ENCODE data around the gene CST6. TPM values are rescaled to one million over a fixed set of nuclear protein-coding genes. Genes with fewer than 3 reads are reported as not detected.

Gene CST6
- total and polyA plus RNA-seq, 2 of the 13 experiments (the other 11 are each of a cell fraction or from before 2014, with no cell fraction given): not detected

DNA sequence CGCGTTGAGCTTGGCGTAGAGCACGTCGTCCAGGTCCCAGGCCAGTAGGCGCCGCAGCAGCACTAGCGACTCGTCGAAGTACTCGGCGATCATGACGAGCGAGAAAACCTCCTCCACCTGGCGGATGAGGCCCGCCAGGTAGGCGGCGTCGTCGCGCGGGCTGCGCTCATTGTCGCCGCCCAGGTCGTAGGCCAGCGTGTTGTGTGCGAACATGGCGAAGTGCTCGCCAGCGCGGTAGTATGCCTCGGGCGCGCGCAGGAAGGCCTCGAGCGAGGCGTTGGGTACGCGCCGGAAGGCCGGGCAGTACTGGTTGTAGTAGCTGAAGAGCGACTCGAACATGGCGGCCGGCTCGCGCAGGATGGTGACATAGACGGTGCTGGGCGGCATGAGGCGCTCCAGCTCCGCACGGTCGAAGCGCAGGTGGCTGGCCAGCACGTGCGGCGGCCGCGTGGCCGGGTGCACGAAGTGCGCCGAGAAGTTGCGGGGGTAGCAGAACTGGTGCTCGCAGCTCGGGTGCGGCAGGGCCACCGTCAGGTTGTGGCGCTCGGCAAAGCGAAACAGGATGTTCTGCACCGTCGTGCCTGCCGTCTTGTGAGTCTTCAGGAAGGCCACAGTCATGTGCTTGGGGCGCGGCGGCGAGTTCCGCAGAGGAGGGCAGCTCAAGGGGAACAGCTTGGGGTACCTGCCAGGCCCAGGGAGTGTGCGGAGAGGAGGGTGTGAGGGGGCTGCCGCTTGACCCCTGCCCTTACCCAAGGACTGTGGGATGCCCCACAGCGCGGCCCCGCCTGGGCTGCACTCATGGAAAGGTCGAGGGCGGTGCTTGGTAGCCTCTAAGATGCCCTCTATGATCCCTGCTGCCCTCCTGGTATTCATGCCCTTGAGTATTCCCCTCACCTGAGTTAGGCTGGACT is 31.4 kb downstream of the CST6 start:
- BruUV-seq (replicated peaks): no TSS peak
- Histone ChIP-seq H3K4me1 (ENCODE audit: insufficient read depth, low read length) (peaks cover 30% of the 10 kb centered on the region), H3K9ac (ENCODE audit: insufficient read depth, low read depth, low read length) (no peak overlapping the region), H3K79me2 (ENCODE audit: insufficient read depth, low read length) (no peaks in the 10 kb centered on the region), H3K36me3 (replicated peaks in 1 of 2; ENCODE audit: control insufficient read depth in 1 of 2, insufficient read depth in 2 of 2, low read length in 2 of 2) (no peaks in the 10 kb centered on the region), H3K4me2 (ENCODE audit: low read depth, low read length) (no peak overlapping the region), H4K20me1 (ENCODE audit: insufficient read depth, low read length) (no peaks in the 10 kb centered on the region), H3K27ac (ENCODE audit: extremely low read length, insufficient read depth, low read length) (no peak overlapping the region), H3K9me3 (ENCODE audit: low read length) (no peaks in the 10 kb centered on the region), H2AFZ (ENCODE audit: low read length) (no peak overlapping the region), H3K4me3 (replicated peaks in 1 of 3; ENCODE audit: insufficient read depth in 1 of 3, low read depth in 2 of 3, low read length in 3 of 3) (no peak overlapping the region), H3K27me3 (ENCODE audit: control insufficient read depth in 1 of 2, insufficient read depth in 2 of 2, low read length in 2 of 2) (peaks cover 6 to 37% of the 10 kb centered on the region in 2 experiments; a peak in 4 of 5 replicates)
- 89% methylated on average over 83 of the region's 88 CpGs for WGBS (ENCODE audit: low lambda C conversion rate)
- intact Hi-C loops (cut with micrococcal nuclease; ENCODE audit: unreplicated experiment) (no loop called here), in situ Hi-C loops (cut with HindIII; ENCODE audit: extremely low pct_ligation_motif_present, low pct_unique_long_range_greater_than_20kb) (no loop called here)
- no peak for DNase-seq (ENCODE audit: low spot score)
- CTCF ChIA-PET (ENCODE audit: low intra/inter-chr PET ratio, low total read pairs): no interaction called here
- no peak for ATAC-seq
- POLR2A ChIA-PET: no interaction called here
- FAIRE-seq: no peak
- TF ChIP-seq DR1 (CRISPR knock-in tag; IDR thresholded peaks at IDR 0.05) (no peak), ZNF142 (CRISPR knock-in tag; IDR thresholded peaks at IDR 0.05) (no peak), ZNF644 (CRISPR knock-in tag; IDR thresholded peaks at IDR 0.05; ENCODE audit: low read depth) (no peak), MTF1 (CRISPR knock-in tag; IDR thresholded peaks at IDR 0.05) (no peak), SALL2 (CRISPR knock-in tag; IDR thresholded peaks at IDR 0.05) (no peak), ZSCAN21 (CRISPR knock-in tag; IDR thresholded peaks at IDR 0.05; ENCODE audit: borderline replicate concordance) (no peak), CBX5 (CRISPR knock-in tag; IDR thresholded peaks at IDR 0.05; ENCODE audit: borderline replicate concordance) (no peak)
- TF ChIP-seq, protein P1, sequence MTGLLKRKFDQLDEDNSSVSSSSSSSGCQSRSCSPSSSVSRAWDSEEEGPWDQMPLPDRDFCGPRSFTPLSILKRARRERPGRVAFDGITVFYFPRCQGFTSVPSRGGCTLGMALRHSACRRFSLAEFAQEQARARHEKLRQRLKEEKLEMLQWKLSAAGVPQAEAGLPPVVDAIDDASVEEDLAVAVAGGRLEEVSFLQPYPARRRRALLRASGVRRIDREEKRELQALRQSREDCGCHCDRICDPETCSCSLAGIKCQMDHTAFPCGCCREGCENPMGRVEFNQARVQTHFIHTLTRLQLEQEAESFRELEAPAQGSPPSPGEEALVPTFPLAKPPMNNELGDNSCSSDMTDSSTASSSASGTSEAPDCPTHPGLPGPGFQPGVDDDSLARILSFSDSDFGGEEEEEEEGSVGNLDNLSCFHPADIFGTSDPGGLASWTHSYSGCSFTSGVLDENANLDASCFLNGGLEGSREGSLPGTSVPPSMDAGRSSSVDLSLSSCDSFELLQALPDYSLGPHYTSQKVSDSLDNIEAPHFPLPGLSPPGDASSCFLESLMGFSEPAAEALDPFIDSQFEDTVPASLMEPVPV (CRISPR knock-in tag; IDR thresholded peaks at IDR 0.05): no peak
- TF ChIP-seq, protein P2, sequence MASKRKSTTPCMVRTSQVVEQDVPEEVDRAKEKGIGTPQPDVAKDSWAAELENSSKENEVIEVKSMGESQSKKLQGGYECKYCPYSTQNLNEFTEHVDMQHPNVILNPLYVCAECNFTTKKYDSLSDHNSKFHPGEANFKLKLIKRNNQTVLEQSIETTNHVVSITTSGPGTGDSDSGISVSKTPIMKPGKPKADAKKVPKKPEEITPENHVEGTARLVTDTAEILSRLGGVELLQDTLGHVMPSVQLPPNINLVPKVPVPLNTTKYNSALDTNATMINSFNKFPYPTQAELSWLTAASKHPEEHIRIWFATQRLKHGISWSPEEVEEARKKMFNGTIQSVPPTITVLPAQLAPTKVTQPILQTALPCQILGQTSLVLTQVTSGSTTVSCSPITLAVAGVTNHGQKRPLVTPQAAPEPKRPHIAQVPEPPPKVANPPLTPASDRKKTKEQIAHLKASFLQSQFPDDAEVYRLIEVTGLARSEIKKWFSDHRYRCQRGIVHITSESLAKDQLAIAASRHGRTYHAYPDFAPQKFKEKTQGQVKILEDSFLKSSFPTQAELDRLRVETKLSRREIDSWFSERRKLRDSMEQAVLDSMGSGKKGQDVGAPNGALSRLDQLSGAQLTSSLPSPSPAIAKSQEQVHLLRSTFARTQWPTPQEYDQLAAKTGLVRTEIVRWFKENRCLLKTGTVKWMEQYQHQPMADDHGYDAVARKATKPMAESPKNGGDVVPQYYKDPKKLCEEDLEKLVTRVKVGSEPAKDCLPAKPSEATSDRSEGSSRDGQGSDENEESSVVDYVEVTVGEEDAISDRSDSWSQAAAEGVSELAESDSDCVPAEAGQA (IDR thresholded peaks at IDR 0.05; ENCODE audit: low read depth): no peak
- TF ChIP-seq, protein P2 (CRISPR knock-in tag; IDR thresholded peaks at IDR 0.05; ENCODE audit: borderline replicate concordance): no peak

Measured in HepG2 (cell line).